HEK293T (cell line): ENCODE results near the gene JAK1.

Experiments used
- CTCF ChIA-PET: fragments of 350-600 bp; formaldehyde crosslinking; extraction: SDS; loops from one replicate; lab custom pipeline; 2021; ENCODE audit warnings: antibody characterized with exemption, inconsistent platforms; lab: Yijun Ruan, JAX
- POLR2A ChIA-PET: fragments of 350-600 bp; formaldehyde crosslinking; extraction: SDS; loops from one replicate; lab custom pipeline; 2020; ENCODE audit warnings: antibody characterized with exemption, inconsistent platforms; lab: Yijun Ruan, JAX
- DNase-seq: peaks from one replicate; pipeline ENCODE4 v3.0.0; 2012; ENCODE audit warnings: mixed read lengths; ENCODE audit errors: extremely low spot score
- ARNT ChIP-seq: fragments of 450-650 bp; IDR thresholded peaks from 2 replicates; pipeline ENCODE4 v1.6.1; 2017; ENCODE audit warnings: mild to moderate bottlenecking
- BHLHE40 ChIP-seq: fragments of 450-650 bp; IDR thresholded peaks from 2 replicates; pipeline ENCODE4 v1.6.1; 2016; ENCODE audit warnings: mild to moderate bottlenecking, moderate library complexity, borderline replicate concordance
- CTBP1 ChIP-seq: fragments of 450-650 bp; IDR thresholded peaks from 2 replicates; pipeline ENCODE4 v1.6.1; 2016; ENCODE audit warnings: borderline replicate concordance
- ELF4 ChIP-seq: fragments of 450-650 bp; IDR thresholded peaks from 2 replicates; pipeline ENCODE4 v1.6.1; 2017; ENCODE audit warnings: antibody characterized with exemption
- FOXA1 ChIP-seq: fragments of 450-650 bp; IDR thresholded peaks from 2 replicates; pipeline ENCODE4 v1.6.1; 2016; ENCODE audit warnings: mild to moderate bottlenecking
- FOXK2 ChIP-seq: fragments of 450-650 bp; IDR thresholded peaks from 2 replicates; pipeline ENCODE4 v1.6.1; 2016; ENCODE audit warnings: mild to moderate bottlenecking
- FOXM1 ChIP-seq: fragments of 450-650 bp; IDR thresholded peaks from 2 replicates; pipeline ENCODE4 v1.6.1; 2017; ENCODE audit warnings: mild to moderate bottlenecking, borderline replicate concordance
- HDGF ChIP-seq: fragments of 450-650 bp; IDR thresholded peaks from 2 replicates; pipeline ENCODE4 v1.6.1; 2017; ENCODE audit warnings: antibody characterized with exemption, borderline replicate concordance
- L3MBTL2 ChIP-seq: fragments of 450-650 bp; conservative IDR thresholded peaks from 2 replicates; pipeline ENCODE4 v1.6.1; 2016; ENCODE audit warnings: mild to moderate bottlenecking
- LEF1 ChIP-seq: fragments of 450-650 bp; IDR thresholded peaks from 2 replicates; pipeline ENCODE4 v1.6.1; 2017; ENCODE audit warnings: mild to moderate bottlenecking, borderline replicate concordance
- NFRKB ChIP-seq: fragments of 450-650 bp; IDR thresholded peaks from 2 replicates; pipeline ENCODE4 v1.6.1; 2016; ENCODE audit warnings: mild to moderate bottlenecking, moderate library complexity
- PKNOX1 ChIP-seq: fragments of 450-650 bp; IDR thresholded peaks from 2 replicates; pipeline ENCODE4 v1.6.1; 2016
- SP1 ChIP-seq: fragments of 450-650 bp; IDR thresholded peaks from 2 replicates; pipeline ENCODE4 v1.6.1; 2017
- SUZ12 ChIP-seq: fragments of 450-650 bp; IDR thresholded peaks from 2 replicates; pipeline ENCODE4 v1.6.1; 2016; ENCODE audit warnings: mild to moderate bottlenecking
- TARDBP ChIP-seq: fragments of 450-650 bp; IDR thresholded peaks from 2 replicates; pipeline ENCODE4 v1.6.1; 2016
- ZNF384 ChIP-seq: fragments of 450-650 bp; IDR thresholded peaks from 2 replicates; pipeline ENCODE4 v1.6.1; 2016

Gene JAK1

GRCh38 chr1:64917907-64918306, 48.4 kb downstream of the JAK1 start:
- TF ChIP-seq CTBP1 (no peak), ELF4 (no peak), FOXK2 (no peak), L3MBTL2 (no peak), SUZ12 (no peak), ARNT (no peak), FOXM1 (no peak), NFRKB (no peak), BHLHE40 (no peak), LEF1 (no peak), HDGF (no peak), ZNF384 (no peak), TARDBP (no peak), FOXA1 (no peak), SP1 (no peak), PKNOX1 (no peak)
- CTCF ChIA-PET, result no interaction called here
- POLR2A ChIA-PET, result no interaction called here
- no peak for DNase-seq

- ChIA-PET CTCF (interaction anchor here (0.6 kb wide), 1 partner anchor 15 kb away, joined by 5 read pairs; no protein-coding TSS in a partner anchor), POLR2A (no interaction called here)
- DNase-seq, result no peak
Observed at GRCh38 chr1:64917328-64917861, 49.0 kb downstream of the JAK1 start.

GRCh38 chr1:64915381-64916274, 50.7 kb downstream of the JAK1 start:
- ChIA-PET CTCF (no interaction called here), POLR2A (interaction anchor here (1.2 kb wide), 1 partner anchor 85 kb away, joined by 3 read pairs; no protein-coding TSS in a partner anchor)
- DNase-seq, result no peak

More at GRCh38 chr1:64917328-64917861, 49.0 kb downstream of the JAK1 start:
- no peak for TF ChIP-seq FOXA1
- no peak for TF ChIP-seq FOXK2
- no peak for TF ChIP-seq SUZ12
- no peak for TF ChIP-seq ELF4
- TF ChIP-seq L3MBTL2, result no peak

GRCh38 chr1:64913361-64914015, 52.9 kb downstream of the JAK1 start:
- DNase-seq, result no peak
- POLR2A ChIA-PET, result no interaction called here
- TF ChIP-seq HDGF, result no peak
- TF ChIP-seq FOXA1, result no peak
- TF ChIP-seq FOXK2, result no peak
- no peak for TF ChIP-seq FOXM1
- TF ChIP-seq L3MBTL2, result no peak
- no peak for TF ChIP-seq NFRKB
- no peak for TF ChIP-seq ARNT
- no peak for TF ChIP-seq SUZ12
- CTCF ChIA-PET, result no interaction called here

More at GRCh38 chr1:64915381-64916274, 50.7 kb downstream of the JAK1 start:
- TF ChIP-seq PKNOX1 (no peak), ARNT (no peak), SUZ12 (no peak), SP1 (no peak), CTBP1 (no peak), NFRKB (no peak)

- no peak for DNase-seq
- TF ChIP-seq NFRKB (no peak), FOXA1 (no peak), CTBP1 (no peak), HDGF (no peak), FOXM1 (no peak), LEF1 (no peak), PKNOX1 (no peak), ELF4 (no peak), SUZ12 (no peak), ARNT (no peak), BHLHE40 (no peak), FOXK2 (no peak), ZNF384 (no peak), TARDBP (no peak), L3MBTL2 (no peak), SP1 (no peak)
- POLR2A ChIA-PET, result no interaction called here
- CTCF ChIA-PET, result interaction anchor here (0.6 kb wide), 1 partner anchor 14 kb away, joined by 3 read pairs; no protein-coding TSS in a partner anchor
Observed at GRCh38 chr1:64912191-64912590, 54.2 kb downstream of the JAK1 start.
